HEK293 (cell line): ENCODE measurements around the gene USP8.

Experiments used
- CTCF ChIP-seq: fragments of 450-650 bp; formaldehyde crosslinking; IDR thresholded peaks from 2 replicates; pipeline ENCODE4 v1.5.1; 2016; ENCODE audit warnings: missing biosample characterization, missing genetic modification characterization
- ELK4 ChIP-seq: IDR thresholded peaks from 2 replicates; pipeline ENCODE4 v1.6.1; 2011; ENCODE audit warnings: mild to moderate bottlenecking, low read depth, low read length, borderline replicate concordance
- ZFP41 ChIP-seq: fragments of 450-650 bp; formaldehyde crosslinking; IDR thresholded peaks from 2 replicates; pipeline ENCODE4 v1.5.1; 2016; ENCODE audit warnings: missing biosample characterization, missing genetic modification characterization, borderline replicate concordance

GRCh38 chr15:50556642-50557371 lies 132.6 kb downstream of the USP8 start:
- no peak for TF ChIP-seq CTCF
- no peak for TF ChIP-seq ZFP41
- TF ChIP-seq ELK4 = no peak
